ENCODE data around the gene ZFHX3. TPM values are rescaled to one million over a fixed set of nuclear protein-coding genes. Genes with fewer than 3 reads are reported as not detected.

The ZFHX3 gene
- total RNA-seq, 1 donor from 2014 or later, result 19.8 TPM

DNA sequence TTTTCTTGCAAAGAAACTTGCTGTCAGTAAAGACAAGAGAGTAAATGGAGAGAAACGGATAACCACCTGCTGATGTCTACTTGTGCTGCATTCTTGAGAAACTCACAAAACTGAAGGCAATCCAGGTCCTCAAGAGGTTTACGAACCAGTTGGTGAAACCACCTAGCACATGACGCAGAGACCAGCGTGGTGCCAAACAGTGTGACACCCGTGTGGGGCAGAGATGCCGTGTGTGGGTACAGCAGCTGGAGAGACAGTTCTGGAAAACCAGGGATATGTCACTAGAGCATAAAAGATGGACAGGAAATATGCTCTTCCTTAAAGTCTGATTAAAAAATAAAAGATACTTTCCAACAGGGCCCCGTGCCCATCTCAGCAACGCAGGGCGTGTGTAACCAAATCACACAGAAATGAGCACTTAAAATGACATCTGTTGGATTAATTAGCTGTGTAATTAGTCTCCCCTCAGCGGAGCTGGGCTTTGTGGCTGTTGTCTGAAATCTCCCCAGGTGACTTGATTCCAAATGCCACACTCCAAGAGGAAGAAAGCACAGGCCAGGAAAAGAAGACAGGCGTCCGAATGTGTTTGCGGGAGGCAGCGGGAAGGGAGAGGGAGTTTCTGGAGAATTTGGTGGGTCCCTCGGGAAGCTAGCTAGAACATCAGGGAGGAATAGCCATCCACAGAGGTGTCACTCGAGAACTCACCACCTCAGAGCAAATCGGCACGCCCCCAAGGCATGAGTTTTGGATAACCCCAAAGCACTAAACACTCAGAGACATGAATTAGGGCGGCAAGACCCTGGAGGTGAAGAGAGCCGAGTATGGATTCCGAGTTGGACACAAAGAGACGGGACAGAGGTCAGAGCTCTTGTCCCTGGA lies 109.8 kb downstream of the ZFHX3 start:
- DNase-seq (ENCODE audit: extremely low read depth, low read depth, low spot score), result no peak

DNA sequence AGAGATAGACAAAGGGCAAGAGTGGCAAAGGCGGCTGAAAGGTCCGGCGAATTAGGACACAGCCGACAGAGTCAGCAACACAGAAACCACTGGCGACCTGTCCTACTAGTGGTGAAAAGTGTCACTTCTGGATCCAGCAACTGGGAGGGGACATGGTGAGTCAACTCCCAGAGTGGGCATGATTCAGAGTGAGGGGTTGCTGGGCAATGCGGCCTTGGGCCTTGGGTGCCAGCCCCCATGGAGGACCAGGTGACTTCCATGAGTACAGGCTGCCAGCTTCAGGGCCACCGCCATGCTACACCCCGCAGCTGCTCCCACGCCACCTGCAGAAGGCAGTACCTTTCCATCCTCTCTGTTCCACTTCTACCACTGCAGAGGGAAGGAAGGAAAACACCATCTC lies 110.6 kb downstream of the ZFHX3 start:
- DNase-seq (ENCODE audit: extremely low read depth, low read depth, low spot score), result no peak

DNA sequence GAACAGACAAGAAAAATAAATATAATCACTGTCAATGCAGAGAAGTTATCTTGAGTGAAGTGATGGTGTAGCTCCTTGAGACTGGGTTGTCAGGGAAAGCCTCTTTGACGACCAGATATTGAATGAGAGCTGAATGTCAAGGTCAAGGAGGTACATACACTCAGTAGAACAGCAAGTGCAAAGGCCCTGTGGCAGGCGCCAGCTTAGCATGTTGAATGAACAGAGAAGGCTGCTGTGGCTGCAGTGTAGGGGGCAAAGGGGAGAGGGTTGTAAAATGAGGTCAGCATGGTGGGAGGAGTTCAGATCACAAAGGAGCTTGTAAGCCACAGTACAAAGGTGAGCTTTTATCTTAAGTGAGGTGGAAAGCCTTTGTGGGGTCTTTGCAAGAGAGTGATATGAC lies 111.5 kb downstream of the ZFHX3 start:
- DNase-seq (ENCODE audit: extremely low read depth, low read depth, low spot score), result no peak

DNA sequence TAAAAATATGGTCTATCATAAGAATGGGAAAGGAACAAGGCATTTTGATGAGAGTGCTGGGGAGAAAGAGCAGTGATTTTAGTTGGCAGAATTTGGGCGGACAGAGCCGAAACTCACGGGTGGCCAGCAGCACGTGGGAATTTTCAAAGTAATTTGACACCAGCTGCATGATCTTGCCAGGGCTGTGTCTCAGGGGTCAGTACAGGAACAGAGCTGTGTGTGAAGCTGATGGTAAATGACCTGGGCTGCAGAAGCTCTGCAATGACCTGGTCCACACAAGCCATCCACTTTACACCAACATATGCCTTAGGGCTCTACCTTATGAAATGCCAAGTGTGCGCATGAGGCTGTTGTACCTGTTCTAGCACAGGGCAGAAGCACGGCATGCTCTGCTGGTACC lies 112.0 kb downstream of the ZFHX3 start:
- no peak for DNase-seq (ENCODE audit: extremely low read depth, low read depth, low spot score)

DNA sequence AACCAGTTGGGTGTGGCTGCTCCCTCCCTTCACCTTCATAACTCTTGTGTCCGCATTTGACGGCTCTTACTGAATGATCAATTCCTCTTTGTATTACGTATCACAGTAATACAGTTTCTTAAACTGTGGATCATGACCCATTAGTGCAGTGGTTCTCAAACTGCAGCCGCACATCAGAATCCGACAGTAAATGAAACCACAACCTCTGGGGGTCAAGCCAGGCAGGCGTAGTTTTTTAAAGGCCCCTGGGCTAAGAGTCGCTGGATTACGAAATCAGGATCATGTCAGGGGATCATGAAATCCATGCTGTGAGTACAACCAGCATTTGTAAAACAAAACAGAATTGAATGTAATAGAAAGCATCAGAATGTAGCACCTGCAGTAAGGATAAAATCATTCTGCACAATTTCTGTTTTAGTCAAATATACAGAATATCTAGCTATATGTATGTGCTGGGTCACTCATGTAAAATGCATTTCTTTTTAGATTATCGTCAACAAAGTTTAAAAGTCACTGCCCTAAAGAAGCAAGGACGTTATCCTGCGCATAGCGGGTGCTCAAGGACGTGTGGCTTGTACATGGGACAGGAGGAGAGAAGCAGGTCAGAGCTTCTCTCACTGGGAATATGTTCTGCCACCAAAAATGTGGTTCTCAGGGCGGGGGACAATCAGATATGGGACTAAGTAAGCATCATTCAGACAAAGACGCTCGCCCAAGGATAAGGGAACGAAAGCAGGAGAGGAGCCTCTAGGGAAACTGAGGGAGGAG lies 113.1 kb downstream of the ZFHX3 start:
- no peak for DNase-seq (ENCODE audit: extremely low read depth, low read depth, low spot score)

DNA sequence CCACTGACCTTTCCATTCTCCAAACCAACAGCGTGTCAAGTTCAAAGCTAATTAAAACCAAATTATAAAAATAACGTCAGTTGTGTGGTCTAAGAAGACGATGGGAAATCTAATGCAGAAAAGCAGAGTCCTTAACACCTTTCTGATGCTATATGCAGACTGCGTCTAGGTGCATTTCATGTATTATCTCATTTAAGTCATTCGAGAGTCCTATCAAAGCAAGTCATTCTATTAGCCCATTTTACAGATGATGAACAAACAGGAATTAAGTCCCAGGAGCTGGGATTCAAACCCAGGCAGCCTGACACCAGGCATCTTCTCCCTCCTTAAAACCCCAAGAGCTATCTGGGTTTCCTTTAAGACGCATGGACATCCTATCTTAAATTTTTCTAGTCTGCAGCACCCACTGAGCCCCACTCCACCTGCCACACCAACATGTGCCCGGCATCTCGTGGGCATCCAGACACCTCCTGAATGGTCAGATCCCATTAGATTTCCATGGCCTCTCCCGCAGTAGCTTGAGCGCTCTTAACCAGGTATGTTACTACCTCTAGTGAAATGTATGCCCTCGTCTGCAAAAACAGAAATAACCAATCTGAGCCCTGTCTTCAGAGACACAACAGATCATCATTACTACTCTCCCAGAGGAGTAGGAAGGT lies 115.1 kb downstream of the ZFHX3 start:
- DNase-seq (ENCODE audit: extremely low read depth, low read depth, low spot score), result no peak

DNA sequence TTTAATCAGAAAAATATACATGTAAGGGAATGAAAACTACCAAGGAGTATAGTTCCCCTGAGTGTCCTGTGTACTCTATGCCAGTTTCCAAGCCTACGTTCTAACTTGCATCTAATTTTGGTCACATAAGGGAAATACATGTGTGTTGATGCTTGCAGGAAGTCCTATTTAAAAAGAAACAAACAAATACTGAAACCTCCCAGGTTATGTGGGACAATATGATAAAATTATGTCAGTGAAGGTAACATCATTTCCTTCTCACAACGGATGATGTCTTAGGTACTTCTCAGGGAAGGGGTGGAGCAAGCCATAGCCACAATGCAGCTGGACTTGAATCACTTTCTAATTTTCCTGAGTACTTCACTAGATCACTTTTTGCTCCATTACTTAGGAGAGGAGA lies 115.9 kb downstream of the ZFHX3 start:
- no peak for DNase-seq (ENCODE audit: extremely low read depth, low read depth, low spot score)

DNA sequence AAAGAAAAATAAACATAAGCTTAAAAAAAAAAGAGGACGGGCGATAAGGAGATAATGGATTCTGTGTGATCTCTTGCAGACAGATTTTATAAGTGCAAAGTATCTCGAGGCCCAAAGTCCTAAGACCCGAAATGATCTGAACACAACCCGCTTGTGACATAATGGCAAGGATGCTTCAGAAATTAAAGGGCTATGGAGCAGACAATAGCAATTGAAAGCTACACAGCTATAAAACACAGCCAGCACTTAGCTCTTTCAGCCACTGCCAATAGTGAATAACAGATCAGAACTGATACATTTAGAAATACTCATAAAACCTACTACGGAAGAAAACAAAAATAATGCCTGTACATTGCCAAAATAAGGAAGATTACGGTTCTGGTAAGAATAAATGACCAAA lies 117.5 kb downstream of the ZFHX3 start:
- DNase-seq (ENCODE audit: extremely low read depth, low read depth, low spot score), result no peak

DNA sequence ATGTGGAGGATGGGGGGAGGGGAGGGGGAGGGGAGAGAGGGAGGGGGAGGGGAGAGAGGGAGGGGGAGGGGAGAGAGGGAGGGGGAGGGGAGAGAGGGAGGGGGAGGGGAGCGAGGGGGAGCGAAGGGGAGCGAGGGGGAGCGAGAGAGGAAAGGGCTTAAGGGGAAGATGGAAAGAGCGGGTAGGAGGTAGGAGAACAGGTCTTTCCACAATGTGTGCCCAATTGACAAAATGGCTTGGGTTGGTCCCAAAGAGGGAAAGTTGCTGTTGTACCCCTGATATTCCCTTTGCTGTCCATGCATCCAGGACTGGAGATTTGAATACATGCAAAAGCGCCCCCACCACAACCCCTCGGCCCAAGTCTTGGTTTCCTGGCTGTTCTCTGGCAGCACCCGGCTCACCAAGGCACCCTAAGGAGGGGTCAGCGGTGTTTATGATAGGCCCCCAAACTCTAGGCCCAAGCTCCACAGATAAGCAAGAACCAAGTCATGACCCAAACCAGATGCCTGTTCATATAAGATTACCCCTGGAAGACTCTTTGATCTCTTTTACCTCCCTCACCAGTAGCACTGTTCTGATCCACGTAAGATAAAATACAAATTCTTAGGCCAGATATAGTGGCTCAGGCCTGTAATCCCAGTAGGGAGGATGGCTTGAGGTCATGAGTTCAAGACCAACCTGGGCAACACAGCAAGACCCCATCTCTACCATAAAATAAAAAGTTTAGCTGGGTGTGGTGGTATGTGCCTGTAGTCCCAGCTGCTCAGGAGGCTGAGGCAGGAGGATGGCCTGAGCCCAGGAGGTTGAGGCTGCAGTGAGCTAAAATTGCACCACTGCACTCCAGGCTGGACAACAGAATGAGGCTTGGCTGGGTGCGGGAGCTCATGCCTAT lies 119.6 kb downstream of the ZFHX3 start:
- DNase-seq (ENCODE audit: extremely low read depth, low read depth, low spot score), result no peak

DNA sequence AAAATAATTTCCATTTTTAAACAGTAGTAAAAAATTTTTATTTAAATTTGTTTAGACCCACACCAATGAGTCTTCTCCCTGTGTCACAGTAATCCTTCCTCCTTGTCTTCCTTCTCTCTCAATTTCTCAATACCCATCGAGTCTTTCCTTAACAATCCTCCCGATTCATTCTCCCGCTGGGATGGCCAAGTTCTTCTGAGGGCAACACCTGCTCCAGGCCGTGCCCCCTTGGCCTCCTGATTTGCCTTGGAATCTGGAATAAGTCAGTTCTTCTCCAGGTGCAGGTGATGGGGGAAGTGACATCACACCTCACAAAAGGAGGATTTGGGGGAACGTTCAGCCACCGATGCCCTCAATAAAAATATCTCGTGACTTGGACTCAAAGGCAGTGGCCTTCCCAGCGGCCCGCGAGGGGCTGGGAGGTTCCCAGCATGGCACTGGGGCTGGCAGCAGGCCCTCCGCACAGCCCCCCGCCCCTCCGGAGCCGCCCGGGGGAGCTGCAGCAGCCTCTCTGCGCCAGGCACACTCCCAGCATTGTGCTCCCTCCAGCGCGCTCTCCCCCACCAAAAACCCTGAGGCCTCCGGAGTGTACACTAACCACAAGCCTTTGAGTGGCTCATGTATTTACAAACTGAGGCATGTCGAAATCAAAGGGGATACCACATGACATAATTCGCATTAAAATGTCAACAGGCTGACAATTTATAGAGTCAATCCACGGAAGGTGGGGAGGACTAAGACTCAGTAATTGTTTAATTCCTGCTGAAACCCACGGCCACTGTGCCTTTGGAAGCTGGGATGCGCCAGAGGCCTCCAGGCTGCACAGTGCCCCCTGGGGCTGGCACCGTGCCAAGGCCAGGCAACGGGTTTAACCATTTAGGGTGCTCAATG lies 120.5 kb downstream of the ZFHX3 start:
- no peak for DNase-seq (ENCODE audit: extremely low read depth, low read depth, low spot score)

DNA sequence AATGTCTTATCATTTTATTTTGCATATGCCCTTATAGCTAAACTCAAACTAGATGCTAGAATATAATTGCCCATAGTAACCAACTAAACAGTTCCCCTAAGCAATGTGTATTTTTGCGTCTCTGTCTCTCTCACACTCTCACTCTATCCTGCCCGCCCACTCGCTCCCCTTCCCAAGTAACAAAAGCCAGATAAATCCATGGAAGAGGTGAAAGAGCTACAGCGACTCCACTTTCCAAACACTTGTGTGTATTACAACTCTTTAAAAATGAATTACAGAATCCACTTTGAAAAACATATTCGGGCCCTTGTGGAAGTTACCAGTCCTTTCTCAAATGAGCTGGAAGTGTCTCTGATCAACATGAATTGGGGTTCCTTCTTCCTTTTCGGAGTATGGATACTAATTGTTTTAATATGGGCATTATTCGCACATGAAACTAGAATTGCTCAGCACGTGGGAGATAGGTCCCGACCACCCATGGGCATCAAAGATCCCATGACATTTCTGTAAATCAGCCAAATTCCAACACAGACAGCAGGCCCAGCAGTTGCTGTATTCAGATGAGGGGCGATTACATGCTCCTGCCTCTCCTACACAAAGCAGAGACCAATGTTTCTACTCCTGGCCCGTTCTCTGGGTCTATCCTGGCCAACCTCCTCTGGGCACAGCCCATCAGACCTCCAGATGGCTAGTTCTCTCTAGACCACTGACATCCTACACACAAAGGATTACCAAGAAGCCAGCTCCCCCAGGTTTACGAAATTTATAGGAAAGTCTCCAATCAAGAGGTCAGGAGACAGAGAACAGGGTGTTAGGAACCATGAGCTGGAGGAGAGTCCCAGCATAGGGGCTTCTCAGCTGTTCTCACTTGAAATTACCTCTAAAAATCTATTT lies 121.5 kb downstream of the ZFHX3 start:
- no peak for DNase-seq (ENCODE audit: extremely low read depth, low read depth, low spot score)

DNA sequence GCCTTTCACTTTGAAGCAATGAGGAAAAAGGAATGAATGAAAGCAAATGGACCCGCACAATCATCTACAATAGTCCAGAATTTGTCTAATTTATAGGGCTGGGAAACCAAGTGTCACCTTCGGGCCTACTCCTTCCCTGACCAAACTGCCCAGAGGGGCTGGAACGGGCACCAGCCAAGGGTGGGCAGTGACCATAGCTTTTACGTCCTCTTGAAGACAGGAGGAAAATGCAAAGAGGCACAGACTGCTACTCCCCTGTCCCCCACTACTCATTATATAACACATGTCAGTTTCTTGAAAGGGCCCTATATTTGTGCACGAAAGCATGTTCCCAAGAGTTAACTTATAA lies 122.3 kb downstream of the ZFHX3 start:
- DNase-seq (ENCODE audit: extremely low read depth, low read depth, low spot score), result no peak

DNA sequence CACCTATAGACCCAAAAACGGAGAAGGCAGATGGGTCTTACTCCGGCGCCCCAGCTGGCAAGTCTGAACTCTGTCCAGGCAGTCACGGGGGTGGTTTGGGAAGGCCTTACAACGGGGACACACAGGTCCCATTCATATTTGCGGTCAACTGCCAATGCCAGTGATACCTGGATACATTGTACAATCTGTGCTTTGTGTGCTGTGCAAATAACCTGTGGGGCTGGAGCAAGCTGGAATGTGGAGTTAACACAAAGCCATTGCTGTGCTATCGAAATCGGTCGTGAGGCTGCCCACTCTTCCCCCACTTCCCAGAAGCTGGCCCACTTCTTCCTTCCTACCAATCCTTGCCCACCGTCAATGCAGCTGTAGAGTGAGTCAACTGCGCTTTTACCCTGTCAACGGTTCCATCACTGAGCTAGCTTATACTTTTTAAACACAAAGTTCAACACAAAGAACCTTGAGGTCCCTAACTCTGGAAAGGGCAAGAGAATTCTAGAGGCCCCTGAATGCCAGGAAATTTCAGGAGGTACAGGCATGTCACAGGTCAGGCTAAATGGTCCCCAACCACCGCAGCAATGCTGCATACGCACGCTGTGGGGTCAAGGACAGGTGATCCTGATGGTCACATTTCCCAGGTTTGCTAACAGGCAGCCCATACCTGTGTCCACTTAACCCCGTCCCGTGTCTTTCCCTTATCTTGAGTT lies 122.8 kb downstream of the ZFHX3 start:
- no peak for DNase-seq (ENCODE audit: extremely low read depth, low read depth, low spot score)

DNA sequence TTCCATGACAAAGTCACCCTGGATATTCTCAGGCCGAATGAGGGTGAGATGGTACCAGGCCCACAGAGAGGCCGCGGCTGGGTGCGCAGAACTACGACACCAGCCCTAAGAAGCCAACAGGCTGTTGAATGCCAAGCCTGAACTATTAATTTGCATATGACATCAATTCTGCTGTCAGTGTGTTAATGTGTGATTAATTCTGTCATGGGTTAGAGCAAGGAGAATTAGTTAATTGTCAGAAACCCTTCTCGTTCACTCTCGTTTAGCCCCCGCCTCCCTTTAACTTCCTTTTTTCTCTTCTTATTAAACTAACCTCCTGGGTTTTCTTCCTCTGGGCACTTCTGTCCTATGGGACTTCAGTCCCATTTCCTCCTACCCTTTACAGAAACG lies 123.4 kb downstream of the ZFHX3 start:
- no peak for DNase-seq (ENCODE audit: extremely low read depth, low read depth, low spot score)

DNA sequence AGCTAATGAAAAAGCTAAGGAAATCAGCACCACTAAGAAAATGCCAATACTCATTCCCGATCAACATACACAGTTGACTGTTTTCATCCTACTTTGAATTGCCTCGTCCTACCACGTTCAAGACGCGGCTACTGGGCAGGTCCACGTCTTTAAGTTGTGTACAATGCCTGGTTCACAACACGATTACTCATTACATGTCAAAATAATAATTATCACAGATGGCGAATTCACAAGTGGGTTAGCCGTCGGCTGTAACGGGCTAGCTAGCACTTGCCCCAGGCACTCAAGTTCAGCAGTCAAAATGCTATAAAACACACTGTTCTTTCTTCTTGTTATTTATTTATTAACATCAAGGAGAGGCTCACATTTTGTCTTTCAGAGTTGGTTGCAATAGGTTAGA lies 124.2 kb downstream of the ZFHX3 start:
- no peak for DNase-seq (ENCODE audit: extremely low read depth, low read depth, low spot score)

DNA sequence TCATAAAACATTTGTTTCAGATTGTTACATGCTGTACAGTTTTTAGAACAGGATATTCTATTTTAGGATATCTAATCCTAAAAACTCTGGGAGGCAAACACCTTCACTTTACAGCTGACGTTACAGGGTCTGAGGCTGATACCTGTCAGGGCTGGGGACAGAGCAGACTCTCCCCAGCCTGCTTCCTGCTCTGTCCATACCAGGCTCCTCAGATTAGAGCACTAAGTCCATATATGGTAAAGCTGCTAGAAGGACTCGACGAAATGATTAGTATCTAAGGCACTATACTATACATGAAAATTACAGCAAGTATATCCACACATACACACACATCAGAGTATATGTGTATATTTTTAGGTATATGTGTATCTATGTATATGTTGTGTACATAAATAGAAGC lies 125.2 kb downstream of the ZFHX3 start:
- DNase-seq (ENCODE audit: extremely low read depth, low read depth, low spot score), result no peak

DNA sequence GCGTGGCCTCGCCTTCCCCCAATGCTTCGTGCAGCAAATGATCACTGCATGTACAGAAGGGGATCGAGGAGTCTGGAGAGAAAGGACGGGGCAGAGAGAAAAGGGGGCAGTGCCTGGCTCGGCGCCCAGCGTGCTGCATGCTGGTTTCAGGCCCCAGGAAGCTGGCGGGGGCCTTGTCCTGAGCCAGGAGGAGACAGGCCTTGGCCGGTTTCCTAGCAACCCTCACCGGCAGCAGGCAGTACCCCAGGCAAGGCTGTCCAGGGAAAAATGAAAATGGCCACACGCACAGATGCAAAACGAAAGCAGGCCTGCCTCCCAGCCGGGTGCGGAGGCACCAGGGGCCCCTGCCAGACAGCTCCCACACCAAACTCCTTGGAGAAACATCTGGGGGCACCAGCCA lies 126.3 kb downstream of the ZFHX3 start:
- no peak for DNase-seq (ENCODE audit: extremely low read depth, low read depth, low spot score)

DNA sequence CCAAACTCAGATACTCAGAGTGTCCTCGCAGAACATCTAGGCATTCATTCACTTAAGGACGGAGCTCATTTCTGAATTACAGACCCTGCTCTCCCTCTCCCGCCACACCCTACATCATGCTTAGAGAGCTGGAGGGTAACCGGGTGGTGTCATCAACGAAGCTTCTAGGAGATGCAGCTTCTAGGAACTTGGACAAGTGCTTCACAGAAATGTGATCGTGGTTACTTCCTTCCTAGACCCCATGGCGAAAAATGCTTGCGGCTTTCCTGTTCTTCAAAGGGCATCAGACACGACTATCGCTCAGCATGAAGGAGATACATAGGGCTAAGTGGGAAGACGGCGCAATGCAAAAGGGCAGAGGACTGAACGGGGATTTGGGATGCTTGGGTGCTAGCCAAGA lies 126.8 kb downstream of the ZFHX3 start:
- DNase-seq (ENCODE audit: extremely low read depth, low read depth, low spot score), result no peak

Measured in glomerular endothelial cell (primary cell).